Transverse colon (tissue), 4 donors: ENCODE results near the gene WRNIP1. TPM values are rescaled to one million over a fixed set of nuclear protein-coding genes. Genes with fewer than 3 reads are reported as not detected.

ENCODE experiments used
- DNase-seq: peaks from one replicate; pipeline ENCODE4 v3.0.0-alpha.2; 2019
- H3K27ac ChIP-seq, 4 donors: fragments of 200-600 bp; sonication (generic); 2 replicates each; pipeline ENCODE4 v1.5.1; 2016 to 2018; ENCODE audit warnings: inconsistent platforms in 4 of 4
- H3K27me3 ChIP-seq: fragments of 200-600 bp; sonication (generic); 2 replicates; pipeline ENCODE4 v1.5.1; 2017; ENCODE audit warnings: inconsistent platforms
- H3K36me3 ChIP-seq, 4 donors: fragments of 200-600 bp; sonication (generic); 2 replicates each; pipeline ENCODE4 v1.5.1; 2017 to 2019; ENCODE audit warnings: inconsistent platforms in 4 of 4
- H3K4me1 ChIP-seq, 4 donors: fragments of 200-600 bp; sonication (generic); 2 replicates each; pipeline ENCODE4 v1.5.1; 2017 to 2020; ENCODE audit warnings: inconsistent platforms in 4 of 4
- H3K4me3 ChIP-seq, 4 donors: fragments of 200-600 bp; sonication (generic); 1 replicate in 1 of 4; 2 replicates in 3 of 4; pipeline versions ENCODE4 v1.5.1 to v1.6.1; 2017 to 2019; ENCODE audit warnings: inconsistent platforms in 4 of 4
- H3K9me3 ChIP-seq, 2 donors: fragments of 200-600 bp; sonication (generic); 2 replicates each; pipeline ENCODE4 v1.5.1; 2017 to 2019; ENCODE audit warnings: inconsistent platforms in 2 of 2
- EP300 ChIP-seq: sonication (generic); formaldehyde crosslinking; IDR thresholded peaks from one replicate; pipeline ENCODE4 v1.6.1; 2017; ENCODE audit warnings: antibody characterized with exemption, low read depth
- POLR2A ChIP-seq: fragments of 450-650 bp; IDR thresholded peaks from one replicate; pipeline ENCODE4 v1.6.1; 2016; ENCODE audit warnings: antibody characterized with exemption, mild to moderate bottlenecking, moderate library complexity
- POLR2AphosphoS5 ChIP-seq, 3 donors: sonication (generic); formaldehyde crosslinking; IDR thresholded peaks; one replicate each; pipeline ENCODE4 v1.6.1; 2016; ENCODE audit warnings: antibody characterized with exemption in 3 of 3
- WGBS, 2 donors: methylation state at CpG; one replicate each; pipeline ENCODE4 v1.1.5; 2018; ENCODE audit warnings: low coverage in 1 of 2; 5-methylcytosine and 5-hydroxymethylcytosine counted together
- in situ Hi-C, 4 donors: fragments of 200-750 bp; cut with MboI; loops; one replicate each; pipeline versions ENCODE4 v1.15.0 to v1.15.1; 2017; ENCODE audit warnings: low sequenced_read_pairs in 3 of 4, low pct_ligation_motif_present in 1 of 4, low pct_unique_long_range_greater_than_20kb in 1 of 4
- intact Hi-C: fragments of 100-400 bp; cut with DNase I; formaldehyde crosslinking; loops from one replicate; pipeline ENCODE4 v1.15.1; 2023; ENCODE audit warnings: low total_unique reads
- total RNA-seq, 4 donors: library from RNA; depleted of rRNA; stranded (reverse); fragments of >200 nt; gene quantifications; one replicate each; pipeline ENCODE4 v1.1.0, GENCODE V29; 2016
- TF ChIP-seq, protein P1 (sequence below), 5 experiments: fragments of 200-600 bp in 3 of 5; fragments of 450-650 bp in 2 of 5; sonication (generic) in 3 of 5; IDR thresholded peaks; 1 replicate in 2 of 5; 2 replicates in 3 of 5; pipeline ENCODE4 v1.5.1; 2016 to 2017; ENCODE audit warnings: antibody characterized with exemption in 5 of 5, inconsistent platforms in 3 of 5, mild to moderate bottlenecking in 2 of 5, moderate library complexity in 1 of 5

Gene WRNIP1
- total RNA-seq, 4 donors from 2014 or later = 58.3 to 105 (median 65.8) TPM

DNA sequence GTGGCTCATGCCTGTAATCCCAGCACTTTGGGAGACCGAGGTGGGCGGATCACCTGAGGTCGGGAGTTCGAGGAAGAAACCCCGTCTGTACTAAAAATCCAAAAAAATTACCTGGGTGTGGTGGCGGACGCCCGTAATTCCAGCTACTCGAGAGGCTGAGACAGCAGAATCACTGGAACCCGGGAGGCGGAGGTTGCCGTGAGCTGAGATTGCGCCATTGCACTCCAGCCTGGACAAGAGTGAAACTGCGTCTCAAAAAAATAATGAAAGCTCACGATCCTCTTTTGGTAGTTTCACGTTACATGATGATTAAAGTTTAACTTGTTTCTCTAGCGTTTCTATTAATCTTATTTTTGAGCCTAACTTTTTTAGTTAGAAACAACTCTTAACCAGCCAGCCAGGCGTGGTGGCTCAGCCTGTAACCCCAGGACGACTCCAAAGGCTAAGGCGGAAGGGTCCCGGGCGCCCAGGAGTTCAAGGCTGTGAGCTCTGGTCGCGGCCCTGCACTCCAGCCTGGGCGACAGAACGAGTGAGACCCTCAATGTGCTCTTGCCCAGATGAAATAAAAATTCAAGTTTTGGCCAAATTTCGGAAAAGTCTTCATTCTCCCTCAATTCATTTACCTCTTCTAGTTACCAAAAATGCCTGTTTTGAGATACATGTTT is 1.2 kb upstream of the WRNIP1 start:
- H3K4me3 ChIP-seq = peak overlapping the region in 2 of 4 donors; percentile 56 to 96
- no peaks in the 10 kb centered on the region for H3K27me3 ChIP-seq
- WGBS, 2 donors = 73 to 85% methylated on average over 12 to 27 of the region's 27 CpGs
- no peaks in the 10 kb centered on the region for H3K36me3 ChIP-seq
- peaks cover 21 to 29% (median 25%) of the 10 kb centered on the region in 4 donors for H3K4me1 ChIP-seq
- no peaks in the 10 kb centered on the region for H3K9me3 ChIP-seq
- in situ Hi-C loops = no loop called here
- TF ChIP-seq EP300 = no peak
- TF ChIP-seq POLR2AphosphoS5 (IDR thresholded peaks at IDR 0.05) = no peak
- no peak for TF ChIP-seq POLR2A
- TF ChIP-seq, protein P1, sequence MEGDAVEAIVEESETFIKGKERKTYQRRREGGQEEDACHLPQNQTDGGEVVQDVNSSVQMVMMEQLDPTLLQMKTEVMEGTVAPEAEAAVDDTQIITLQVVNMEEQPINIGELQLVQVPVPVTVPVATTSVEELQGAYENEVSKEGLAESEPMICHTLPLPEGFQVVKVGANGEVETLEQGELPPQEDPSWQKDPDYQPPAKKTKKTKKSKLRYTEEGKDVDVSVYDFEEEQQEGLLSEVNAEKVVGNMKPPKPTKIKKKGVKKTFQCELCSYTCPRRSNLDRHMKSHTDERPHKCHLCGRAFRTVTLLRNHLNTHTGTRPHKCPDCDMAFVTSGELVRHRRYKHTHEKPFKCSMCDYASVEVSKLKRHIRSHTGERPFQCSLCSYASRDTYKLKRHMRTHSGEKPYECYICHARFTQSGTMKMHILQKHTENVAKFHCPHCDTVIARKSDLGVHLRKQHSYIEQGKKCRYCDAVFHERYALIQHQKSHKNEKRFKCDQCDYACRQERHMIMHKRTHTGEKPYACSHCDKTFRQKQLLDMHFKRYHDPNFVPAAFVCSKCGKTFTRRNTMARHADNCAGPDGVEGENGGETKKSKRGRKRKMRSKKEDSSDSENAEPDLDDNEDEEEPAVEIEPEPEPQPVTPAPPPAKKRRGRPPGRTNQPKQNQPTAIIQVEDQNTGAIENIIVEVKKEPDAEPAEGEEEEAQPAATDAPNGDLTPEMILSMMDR (IDR thresholded peaks at IDR 0.05) = no peak
- intact Hi-C loops = no loop called here
- peak overlapping the region; percentile 89 to 100 (median 94) for H3K27ac ChIP-seq
- DNase-seq = no peak

GRCh38 chr6:2764610-2765165 is 505 bp upstream of the WRNIP1 start:
- H3K9me3 ChIP-seq = no peaks in the 10 kb centered on the region
- DNase-seq = peak; percentile 56
- H3K27me3 ChIP-seq = no peaks in the 10 kb centered on the region
- H3K36me3 ChIP-seq = no peaks in the 10 kb centered on the region
- 0 to 2% methylated on average over 14 to 45 of the region's 45 CpGs for WGBS, 2 donors
- TF ChIP-seq POLR2AphosphoS5 (IDR thresholded peaks at IDR 0.05) = peak in 2 of 3 donors; percentile 2 to 11
- TF ChIP-seq, protein P1 (IDR thresholded peaks at IDR 0.05) = no peak
- in situ Hi-C loops = no loop called here
- intact Hi-C loops = no loop called here
- H3K4me1 ChIP-seq = peaks cover 23 to 36% (median 28%) of the 10 kb centered on the region in 4 donors
- H3K4me3 ChIP-seq = peak overlapping the region; percentile 33 to 96 (median 49)
- H3K27ac ChIP-seq = peak overlapping the region; percentile 89 to 100 (median 94)

- H3K4me1 ChIP-seq = peaks cover 26 to 50% (median 34%) of the 10 kb centered on the region in 4 donors
- intact Hi-C loops = no loop called here
- peak overlapping the region; percentile 59 to 96 (median 74) for H3K4me3 ChIP-seq
- WGBS, 2 donors = 0% methylated on average over 3 to 62 of the region's 91 CpGs
- DNase-seq = peak; percentile 56
- in situ Hi-C loops = no loop called here
- peak overlapping the region; percentile 94 to 100 (median 98) for H3K27ac ChIP-seq
- no peaks in the 10 kb centered on the region for H3K27me3 ChIP-seq
- TF ChIP-seq POLR2AphosphoS5 (IDR thresholded peaks at IDR 0.05) = peak in 1 of 3 donors; percentile 23
- TF ChIP-seq, protein P1 (IDR thresholded peaks at IDR 0.05) = no peak
- peaks cover 0 to 5% (median under 1%) of the 10 kb centered on the region in 4 donors for H3K36me3 ChIP-seq
- no peaks in the 10 kb centered on the region for H3K9me3 ChIP-seq
Measured at GRCh38 chr6:2765896-2766766, 938 bp downstream of the WRNIP1 start.
